D721Med (cell line): ENCODE results near the gene CCDC12.

ENCODE experiments used
- DNase-seq: peaks from one replicate; pipeline ENCODE4 v3.0.0; 2011; ENCODE audit warnings: low spot score; ENCODE audit not compliant: insufficient read length
- FAIRE-seq: peaks from 2 replicates; lab custom pipeline; 2011; peaks lifted over from hg19 to GRCh38; lab: Jason Lieb, UNC
- TF ChIP-seq, protein P1 (sequence below): IDR thresholded peaks from 2 replicates; pipeline ENCODE4 v1.5.1; 2012; ENCODE audit warnings: mild to moderate bottlenecking, control low read depth; ENCODE audit not compliant: insufficient read depth; ENCODE audit errors: missing control alignments

Gene CCDC12

DNA sequence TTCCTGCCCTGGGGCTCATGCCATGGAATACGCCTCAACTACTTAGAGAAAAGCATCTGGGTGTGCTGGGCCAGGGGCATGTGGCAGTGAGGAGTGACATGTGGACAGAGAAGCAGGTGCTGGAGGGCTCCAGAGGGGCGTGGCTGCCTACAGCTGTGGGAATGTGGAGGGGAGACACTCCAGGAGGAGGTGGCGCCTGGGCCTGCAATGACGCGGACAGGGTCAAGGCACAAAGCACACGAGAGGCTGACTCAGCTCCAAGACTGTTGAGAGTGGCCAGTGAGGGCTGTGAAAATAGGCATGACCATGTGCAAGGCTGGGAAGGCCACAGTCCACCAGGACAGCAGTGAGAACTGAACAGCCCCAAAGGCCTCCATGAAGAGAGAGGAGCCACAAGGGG, 50.5 kb downstream of the CCDC12 start:
- no peak for FAIRE-seq
- TF ChIP-seq, protein P1, sequence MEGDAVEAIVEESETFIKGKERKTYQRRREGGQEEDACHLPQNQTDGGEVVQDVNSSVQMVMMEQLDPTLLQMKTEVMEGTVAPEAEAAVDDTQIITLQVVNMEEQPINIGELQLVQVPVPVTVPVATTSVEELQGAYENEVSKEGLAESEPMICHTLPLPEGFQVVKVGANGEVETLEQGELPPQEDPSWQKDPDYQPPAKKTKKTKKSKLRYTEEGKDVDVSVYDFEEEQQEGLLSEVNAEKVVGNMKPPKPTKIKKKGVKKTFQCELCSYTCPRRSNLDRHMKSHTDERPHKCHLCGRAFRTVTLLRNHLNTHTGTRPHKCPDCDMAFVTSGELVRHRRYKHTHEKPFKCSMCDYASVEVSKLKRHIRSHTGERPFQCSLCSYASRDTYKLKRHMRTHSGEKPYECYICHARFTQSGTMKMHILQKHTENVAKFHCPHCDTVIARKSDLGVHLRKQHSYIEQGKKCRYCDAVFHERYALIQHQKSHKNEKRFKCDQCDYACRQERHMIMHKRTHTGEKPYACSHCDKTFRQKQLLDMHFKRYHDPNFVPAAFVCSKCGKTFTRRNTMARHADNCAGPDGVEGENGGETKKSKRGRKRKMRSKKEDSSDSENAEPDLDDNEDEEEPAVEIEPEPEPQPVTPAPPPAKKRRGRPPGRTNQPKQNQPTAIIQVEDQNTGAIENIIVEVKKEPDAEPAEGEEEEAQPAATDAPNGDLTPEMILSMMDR: no peak
- DNase-seq: no peak

DNA sequence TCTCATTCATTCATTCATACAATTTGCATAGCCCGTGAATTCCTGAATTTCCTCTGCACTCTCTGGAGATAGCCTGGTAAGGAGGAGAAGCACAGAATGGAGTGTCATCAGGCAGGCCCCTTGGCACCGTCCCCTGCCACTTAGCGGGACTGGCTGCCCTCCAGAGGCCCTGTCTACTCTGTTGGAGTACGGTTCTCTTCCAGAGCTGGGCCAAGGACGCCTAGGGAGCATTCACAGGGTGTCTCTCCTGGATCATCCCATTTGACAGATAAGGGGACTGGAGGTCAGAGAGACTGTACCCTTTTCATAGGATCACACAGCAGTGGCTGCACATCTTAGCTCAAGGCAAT, 51.0 kb downstream of the CCDC12 start:
- FAIRE-seq: no peak
- DNase-seq: no peak
- TF ChIP-seq, protein P1: no peak

DNA sequence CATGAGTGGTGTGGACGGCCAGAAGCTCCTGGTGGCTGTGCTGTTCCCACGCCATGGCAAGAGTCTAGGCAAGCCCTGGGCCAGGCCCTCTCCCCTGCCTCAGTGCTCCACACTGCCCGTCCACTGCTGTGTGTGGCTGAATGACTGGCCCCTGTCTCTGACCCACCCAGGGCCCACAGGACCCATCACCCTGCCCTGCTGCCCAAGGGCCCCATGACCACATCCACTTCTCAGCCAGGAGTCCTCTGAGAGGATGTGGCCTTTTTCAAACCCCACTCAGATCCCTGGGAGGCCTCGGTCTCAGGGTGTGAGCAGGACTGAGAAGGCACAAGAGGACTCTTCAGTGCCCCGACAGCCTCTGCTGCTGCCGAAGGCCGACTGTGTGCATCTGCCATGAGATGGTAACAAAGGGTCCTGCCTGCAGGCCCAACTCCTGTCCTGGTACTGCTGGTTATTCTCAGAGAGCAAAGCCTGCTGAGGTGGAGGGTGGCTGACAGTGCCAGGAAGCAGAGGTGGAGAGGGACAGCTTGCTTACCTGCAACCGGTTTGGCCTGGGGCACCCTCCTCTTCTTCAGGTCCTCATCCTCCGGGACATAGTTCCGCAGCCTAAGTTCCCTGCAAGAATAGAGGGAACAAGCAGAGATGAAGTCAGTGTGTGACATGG, 51.5 kb downstream of the CCDC12 start:
- FAIRE-seq: no peak
- TF ChIP-seq, protein P1: no peak
- no peak for DNase-seq

DNA sequence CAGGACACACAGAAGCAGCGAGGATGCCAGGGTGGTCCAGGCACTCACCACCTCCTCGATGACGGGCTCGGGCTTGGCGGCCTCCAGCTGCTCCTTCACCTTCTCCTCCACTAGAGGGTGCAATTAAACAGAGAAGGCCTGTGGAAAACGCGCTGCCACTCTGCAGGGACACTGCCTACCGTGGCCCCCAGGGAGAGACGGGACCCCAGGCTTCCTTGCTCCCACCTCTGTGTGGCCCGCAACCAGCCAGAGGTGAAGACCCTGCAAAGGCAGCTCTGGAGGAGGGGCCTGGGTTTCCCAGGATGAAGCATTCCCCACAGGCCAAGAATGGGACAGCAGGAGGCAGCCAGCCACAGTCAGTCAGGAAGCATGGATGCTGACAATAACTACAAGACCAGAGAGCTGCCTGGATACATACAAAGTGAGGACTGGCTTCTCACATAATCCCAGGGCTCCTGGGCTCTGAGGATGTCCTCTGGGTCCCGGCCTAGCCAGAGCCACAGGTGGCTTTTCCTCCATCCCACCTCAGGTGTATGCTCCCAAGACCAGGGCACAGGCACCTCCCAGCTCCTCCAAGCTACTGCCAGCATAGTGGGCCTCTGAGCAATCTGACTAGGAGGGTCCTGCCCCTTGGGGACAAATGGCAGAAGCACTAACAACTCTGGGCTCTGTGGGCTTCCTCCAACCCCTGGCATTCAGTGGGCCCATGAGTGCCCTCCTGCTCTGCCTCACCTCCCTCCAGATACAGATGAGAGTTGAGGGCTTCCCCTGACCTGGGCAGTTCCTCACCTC, 52.8 kb downstream of the CCDC12 start:
- TF ChIP-seq, protein P1: peak; percentile 42
- FAIRE-seq: no peak
- DNase-seq: peak; percentile 75

DNA sequence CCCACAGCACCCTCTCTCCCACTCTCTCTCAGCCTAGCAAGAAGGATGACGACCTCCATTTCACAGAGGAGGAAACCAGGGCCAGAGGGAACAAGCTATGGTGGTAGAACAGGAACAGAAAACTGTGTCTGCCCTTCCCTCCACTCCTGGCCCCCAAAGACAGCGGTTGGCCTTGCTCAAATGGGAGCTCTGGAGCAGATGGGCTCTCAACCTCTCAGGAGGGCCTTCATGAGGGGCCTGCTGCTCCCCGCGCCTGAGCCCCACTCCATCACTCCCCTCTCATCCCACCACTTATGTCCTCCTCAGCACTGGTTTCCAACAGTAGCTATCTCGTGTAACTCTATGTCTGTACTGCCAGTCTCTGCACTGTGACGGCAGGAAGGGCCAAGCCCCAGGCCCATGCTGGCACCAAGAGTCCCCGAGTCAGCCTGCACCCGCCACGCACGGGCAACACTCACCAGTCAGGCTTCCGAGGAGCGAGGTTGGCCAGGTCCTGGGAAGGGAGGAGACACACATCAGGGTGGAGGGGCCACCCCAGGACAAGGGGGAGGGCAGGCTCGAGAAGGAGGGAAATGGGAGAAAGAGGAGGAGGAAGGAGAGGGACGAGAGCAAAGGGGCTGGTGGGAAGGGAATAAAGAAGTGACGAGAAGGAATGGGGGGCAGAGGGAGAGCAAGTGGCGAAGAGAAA, 53.5 kb downstream of the CCDC12 start:
- FAIRE-seq (no peak), DNase-seq (no peak)
- TF ChIP-seq, protein P1: no peak

DNA sequence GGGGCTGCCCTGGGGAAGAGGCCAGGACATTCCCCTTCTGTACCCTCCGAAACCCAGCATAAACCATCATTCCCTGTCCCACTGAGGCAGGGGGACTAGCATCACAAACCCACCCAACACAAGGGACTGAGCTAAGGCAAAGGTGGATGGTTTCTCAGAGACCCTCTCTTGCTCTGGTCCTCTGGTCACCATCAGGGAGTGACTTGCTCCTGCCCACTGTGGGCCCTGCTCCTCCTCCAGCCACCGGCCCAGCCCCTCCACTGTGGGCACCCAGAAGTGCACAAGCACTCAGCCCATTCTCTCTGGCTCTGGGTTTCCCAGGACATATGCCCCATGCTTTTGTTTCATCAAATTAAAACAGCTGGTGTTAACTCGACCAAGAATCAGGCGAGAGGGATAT, 54.1 kb downstream of the CCDC12 start:
- TF ChIP-seq, protein P1: no peak
- FAIRE-seq (no peak), DNase-seq (no peak)
